ENCODE data around the gene RNASE1. TPM values are rescaled to one million over a fixed set of nuclear protein-coding genes. Genes with fewer than 3 reads are reported as not detected.

RNASE1 gene
- total RNA-seq, 6 experiments from 2014 or later, result 20.1 to 106 (median 34.1) TPM

GRCh38 chr14:20751963-20752562 lies 50.6 kb downstream of the RNASE1 start:
- H3K27me3 ChIP-seq, result no peaks in the 10 kb centered on the region

More at GRCh38 chr14:20751963-20752562, 50.6 kb downstream of the RNASE1 start:
- Histone ChIP-seq H3K4me1 (peaks cover 0 to 5% (median 0%) of the 10 kb centered on the region in 4 donors), H3K9me3 (no peaks in the 10 kb centered on the region), H3K36me3 (no peaks in the 10 kb centered on the region), H3K4me3 (no peak overlapping the region), H3K27ac (no peak overlapping the region)
- intact Hi-C loops (cut with DNase I), result no loop called here
- WGBS (ENCODE audit: insufficient coverage, low coverage, low lambda C conversion rate, missing lambda C conversion rate), result 81% methylated on average over 5 of the region's 5 CpGs
- no peak for TF ChIP-seq CTCF (IDR thresholded peaks at IDR 0.05)
- no peak for TF ChIP-seq POLR2A (IDR thresholded peaks at IDR 0.05)
- ATAC-seq (no peak), DNase-seq (no peak)

Other genes with a start within 250 kb of the RNASE1 start
- gene RNASE9, start 241.8 kb downstream of the RNASE1 start, total RNA-seq, result not detected
- gene RNASE11, start 214.8 kb downstream of the RNASE1 start, total RNA-seq, result not detected
- not detected for gene RNASE12, start 211.5 kb downstream of the RNASE1 start, total RNA-seq
- not detected for gene OR6S1, start 161.2 kb downstream of the RNASE1 start, total RNA-seq
- 100 to 1,000 TPM; 129 to 175 (median 151) TPM for gene RNASE4, start 118.3 kb downstream of the RNASE1 start, total RNA-seq
- 1,000 to 10,000 TPM in 1 of 6 experiments, 100 to 1,000 TPM in 5; 361 to 1,830 (median 780) TPM for gene ANG, start 114.1 kb downstream of the RNASE1 start, total RNA-seq
- gene EDDM3A, start 57.0 kb downstream of the RNASE1 start, total RNA-seq, result not detected
- gene EDDM3B, start 34.4 kb downstream of the RNASE1 start, total RNA-seq, result not detected
- gene RNASE6, start 21.6 kb downstream of the RNASE1 start, total RNA-seq, result 1 to 10 TPM; 2.3 to 7.9 (median 4.0) TPM
- gene RNASE3, start 88.5 kb upstream of the RNASE1 start, total RNA-seq, result 1 to 10 TPM in 2 of 6 experiments, not detected in 4; 1.0 to 1.1 TPM
- 1 to 10 TPM in 2 of 6 experiments, under 1 TPM in 3, not detected in 1; 0.29 to 1.7 (median 0.81) TPM for gene RNASE2, start 152.6 kb upstream of the RNASE1 start, total RNA-seq
- 10 to 100 TPM; 27.5 to 70.7 (median 34.6) TPM for gene METTL17, start 187.1 kb upstream of the RNASE1 start, total RNA-seq
- gene SLC39A2, start 196.4 kb upstream of the RNASE1 start, total RNA-seq, result not detected
- 100 to 1,000 TPM in 5 of 6 experiments, 10 to 100 TPM in 1; 92.2 to 255 (median 192) TPM for gene NDRG2, start 222.2 kb upstream of the RNASE1 start, total RNA-seq
- 1 to 10 TPM in 3 of 6 experiments, under 1 TPM in 3; 0.24 to 3.4 (median 1.6) TPM for gene TPPP2, start 227.4 kb upstream of the RNASE1 start, total RNA-seq
- gene RNASE13, start 232.0 kb upstream of the RNASE1 start, total RNA-seq, result not detected
- gene RNASE7, start 239.5 kb upstream of the RNASE1 start, total RNA-seq, result under 1 TPM in 3 of 6 experiments, not detected in 3; 0.18 to 0.31 (median 0.22) TPM